Peyer's patch (tissue), 4 donors: Measurements from ENCODE around the gene NBAS.

Experiments
- POLR2A ChIP-seq, 2 donors: fragments of 450-650 bp; IDR thresholded peaks; one replicate each; pipeline ENCODE4 v1.5.1; 2017; ENCODE audit warnings: antibody characterized with exemption in 2 of 2, mild to moderate bottlenecking in 2 of 2, moderate library complexity in 2 of 2
- TF ChIP-seq, protein P1 (sequence below), 6 experiments: fragments of 450-650 bp in 4 of 6; fragments of 200-600 bp in 2 of 6; sonication (generic) in 1 of 6; IDR thresholded peaks; one replicate each; pipeline ENCODE4 v1.5.1; 2017 to 2019; ENCODE audit warnings: antibody characterized with exemption in 6 of 6, mild to moderate bottlenecking in 3 of 6, moderate library complexity in 1 of 6

DNA sequence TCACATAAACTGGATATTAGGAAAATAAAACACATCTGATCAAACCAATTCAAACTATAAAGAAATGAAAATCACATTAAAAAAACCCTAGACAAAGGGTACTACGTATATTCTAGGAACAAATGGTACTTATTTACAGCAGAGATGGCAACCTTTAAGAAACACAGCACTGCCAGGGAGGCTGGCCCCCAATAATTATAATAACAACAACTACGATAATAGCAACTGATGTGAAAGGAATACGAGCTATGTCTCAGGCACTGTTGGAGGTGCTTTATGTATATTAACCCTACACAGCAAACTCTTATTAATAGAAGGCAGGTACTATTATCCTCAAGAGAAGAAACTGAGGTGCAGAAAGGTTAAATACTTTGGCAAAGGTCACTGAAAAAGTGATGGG lies 193.9 kb downstream of the NBAS start:
- TF ChIP-seq, protein P1, sequence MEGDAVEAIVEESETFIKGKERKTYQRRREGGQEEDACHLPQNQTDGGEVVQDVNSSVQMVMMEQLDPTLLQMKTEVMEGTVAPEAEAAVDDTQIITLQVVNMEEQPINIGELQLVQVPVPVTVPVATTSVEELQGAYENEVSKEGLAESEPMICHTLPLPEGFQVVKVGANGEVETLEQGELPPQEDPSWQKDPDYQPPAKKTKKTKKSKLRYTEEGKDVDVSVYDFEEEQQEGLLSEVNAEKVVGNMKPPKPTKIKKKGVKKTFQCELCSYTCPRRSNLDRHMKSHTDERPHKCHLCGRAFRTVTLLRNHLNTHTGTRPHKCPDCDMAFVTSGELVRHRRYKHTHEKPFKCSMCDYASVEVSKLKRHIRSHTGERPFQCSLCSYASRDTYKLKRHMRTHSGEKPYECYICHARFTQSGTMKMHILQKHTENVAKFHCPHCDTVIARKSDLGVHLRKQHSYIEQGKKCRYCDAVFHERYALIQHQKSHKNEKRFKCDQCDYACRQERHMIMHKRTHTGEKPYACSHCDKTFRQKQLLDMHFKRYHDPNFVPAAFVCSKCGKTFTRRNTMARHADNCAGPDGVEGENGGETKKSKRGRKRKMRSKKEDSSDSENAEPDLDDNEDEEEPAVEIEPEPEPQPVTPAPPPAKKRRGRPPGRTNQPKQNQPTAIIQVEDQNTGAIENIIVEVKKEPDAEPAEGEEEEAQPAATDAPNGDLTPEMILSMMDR (IDR thresholded peaks at IDR 0.05), result no peak
- no peak for TF ChIP-seq POLR2A (IDR thresholded peaks at IDR 0.05)
